Pancreas (tissue), 10 donors: ENCODE results near the gene COL19A1. TPM values are rescaled to one million over a fixed set of nuclear protein-coding genes. Genes with fewer than 3 reads are reported as not detected.

Source experiments
- ATAC-seq, 4 donors: fragments of 200-7000 bp; cut with Tn5 transposase; one replicate each; pipeline versions ENCODE4 v1.8.0 to v1.9.1; 2020; ENCODE audit warnings: mild to moderate bottlenecking in 4 of 4, moderate library complexity in 4 of 4
- DNase-seq, 6 donors: peaks; one replicate each; pipeline ENCODE4 v3.0.0-alpha.2; 2020
- FAIRE-seq: peaks from 2 replicates; lab custom pipeline; 2012; peaks lifted over from hg19 to GRCh38; lab: Jason Lieb, UNC
- H3K27ac ChIP-seq, 4 donors: fragments of 200-600 bp; sonication (generic); 1 replicate in 3 of 4; 2 replicates in 1 of 4; pipeline versions ENCODE4 v1.5.0 to v1.8.0; 2020
- H3K27me3 ChIP-seq, 4 donors: fragments of 200-600 bp; one replicate each; pipeline ENCODE4 v1.8.0; 2021
- H3K36me3 ChIP-seq, 3 donors: fragments of 200-600 bp; sonication (generic) in 1 of 3; one replicate each; pipeline versions ENCODE4 v1.5.0 to v1.8.0; 2020 to 2021
- H3K4me1 ChIP-seq, 3 donors: fragments of 200-600 bp; one replicate each; pipeline ENCODE4 v1.8.0; 2021
- H3K4me3 ChIP-seq, 4 donors: fragments of 200-600 bp; sonication (generic) in 2 of 4; one replicate each; pipeline versions ENCODE4 v1.5.0 to v1.8.0; 2020 to 2021
- H3K9me3 ChIP-seq, 4 donors: fragments of 200-600 bp; one replicate each; pipeline ENCODE4 v1.8.0; 2021
- WGBS, 2 donors: extraction: QIAGEN DNeasy Blood & Tissue Kit; methylation state at CpG; one replicate each; pipeline ENCODE4 v1.1.7; 2013; 5-methylcytosine and 5-hydroxymethylcytosine counted together
- intact Hi-C, 3 donors: fragments of 100-400 bp; cut with DNase I; formaldehyde crosslinking; loops; one replicate each; pipeline versions ENCODE4 v1.11.1 to v1.14.2; 2022
- polyA plus RNA-seq, 2 donors: library from polyadenylated mRNA; stranded (reverse); fragments of 200-250 nt; gene quantifications; one replicate each; pipeline ENCODE4 v1.2.3, GENCODE V29; 2013
- total RNA-seq, 6 donors: library from RNA; stranded (reverse); fragmentation: NEBNext Ultra II Directional in 4 of 6; extraction: Animal tissue kit (Norgen Biotek cat#: 25700) in 4 of 6; gene quantifications; one replicate each; pipeline versions ENCODE4 v1.2.1 to v1.2.4, GENCODE V29; 2021 to 2023
- TF ChIP-seq, protein P1 (sequence below), 4 donors: fragments of 200-600 bp; sonication (generic) in 3 of 4; IDR thresholded peaks; one replicate each; pipeline versions ENCODE4 v1.5.0 to v1.8.0; 2021; ENCODE audit warnings: antibody characterized with exemption in 4 of 4
- donor health status: healthy with polysubstance abuse.
- donor health status: DM: no; HTN: no; CAD: no; lungs with moderate emphysema.
- donor health status: DM: no; HTN: no; CAD: no.
- donor health status: control.
- donor health status: control.
- donor health status: Bipolar disorder and iron deficiency.
- donor health status: DM: yes; HTN: yes; CAD: no.
- donor health status: DM: no; HTN: no; CAD: no.
- donor health status: DM: no; HTN: no; CAD: no.
- donor health status: DM: yes; HTN: yes; CAD: no.

COL19A1 gene
- total and polyA plus RNA-seq, 8 donors, result 0.04 to 0.86 (median 0.37) TPM

DNA sequence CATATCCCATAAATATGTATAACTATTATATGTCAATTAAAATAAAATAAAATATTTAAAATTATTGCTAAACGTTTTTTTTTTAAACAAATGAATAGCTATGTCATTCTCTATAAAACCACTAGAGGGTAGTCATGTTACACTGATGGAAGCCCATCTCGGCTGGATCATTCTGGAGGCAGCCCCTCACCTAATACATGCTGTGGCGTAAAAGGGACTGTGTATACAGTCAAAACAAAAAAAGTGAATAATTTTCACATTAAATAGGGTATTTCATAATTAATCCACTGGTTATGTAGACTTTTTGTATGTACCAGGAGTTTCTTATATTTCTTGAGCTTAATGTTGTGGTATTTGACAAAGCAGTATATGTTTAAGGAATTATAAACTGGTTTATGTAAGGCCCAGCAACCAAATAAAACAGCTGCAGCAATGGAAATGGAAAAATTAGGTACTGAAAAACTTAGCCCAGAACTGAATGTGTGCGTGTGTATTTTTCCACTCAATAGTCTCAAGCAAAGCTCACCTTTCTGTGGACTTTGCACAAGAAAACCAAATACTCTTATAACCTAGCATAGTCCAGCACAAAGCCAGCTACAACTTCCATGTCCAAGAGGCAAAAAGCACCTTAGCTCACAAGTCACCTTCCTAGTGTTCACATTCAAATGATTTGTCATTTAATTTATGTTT is 354.8 kb downstream of the COL19A1 start:
- TF ChIP-seq, protein P1, sequence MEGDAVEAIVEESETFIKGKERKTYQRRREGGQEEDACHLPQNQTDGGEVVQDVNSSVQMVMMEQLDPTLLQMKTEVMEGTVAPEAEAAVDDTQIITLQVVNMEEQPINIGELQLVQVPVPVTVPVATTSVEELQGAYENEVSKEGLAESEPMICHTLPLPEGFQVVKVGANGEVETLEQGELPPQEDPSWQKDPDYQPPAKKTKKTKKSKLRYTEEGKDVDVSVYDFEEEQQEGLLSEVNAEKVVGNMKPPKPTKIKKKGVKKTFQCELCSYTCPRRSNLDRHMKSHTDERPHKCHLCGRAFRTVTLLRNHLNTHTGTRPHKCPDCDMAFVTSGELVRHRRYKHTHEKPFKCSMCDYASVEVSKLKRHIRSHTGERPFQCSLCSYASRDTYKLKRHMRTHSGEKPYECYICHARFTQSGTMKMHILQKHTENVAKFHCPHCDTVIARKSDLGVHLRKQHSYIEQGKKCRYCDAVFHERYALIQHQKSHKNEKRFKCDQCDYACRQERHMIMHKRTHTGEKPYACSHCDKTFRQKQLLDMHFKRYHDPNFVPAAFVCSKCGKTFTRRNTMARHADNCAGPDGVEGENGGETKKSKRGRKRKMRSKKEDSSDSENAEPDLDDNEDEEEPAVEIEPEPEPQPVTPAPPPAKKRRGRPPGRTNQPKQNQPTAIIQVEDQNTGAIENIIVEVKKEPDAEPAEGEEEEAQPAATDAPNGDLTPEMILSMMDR (IDR thresholded peaks at IDR 0.05), result peak; percentile 36 to 76 (median 72)
- Histone ChIP-seq H3K27ac (peak overlapping the region in 1 of 4 donors; percentile 24), H3K4me1 (peaks cover 5 to 8% (median 6%) of the 10 kb centered on the region in 3 donors), H3K27me3 (no peaks in the 10 kb centered on the region), H3K9me3 (no peaks in the 10 kb centered on the region), H3K36me3 (no peaks in the 10 kb centered on the region), H3K4me3 (no peak overlapping the region)
- FAIRE-seq (peak; percentile 96), ATAC-seq (peak; percentile 84 to 95 (median 94)), DNase-seq (peak in 2 of 6 donors; percentile 11 to 29)
- intact Hi-C loops, result no loop called here
- WGBS, 2 donors, result 7 to 9% methylated on average over 4 of the region's 4 CpGs

DNA sequence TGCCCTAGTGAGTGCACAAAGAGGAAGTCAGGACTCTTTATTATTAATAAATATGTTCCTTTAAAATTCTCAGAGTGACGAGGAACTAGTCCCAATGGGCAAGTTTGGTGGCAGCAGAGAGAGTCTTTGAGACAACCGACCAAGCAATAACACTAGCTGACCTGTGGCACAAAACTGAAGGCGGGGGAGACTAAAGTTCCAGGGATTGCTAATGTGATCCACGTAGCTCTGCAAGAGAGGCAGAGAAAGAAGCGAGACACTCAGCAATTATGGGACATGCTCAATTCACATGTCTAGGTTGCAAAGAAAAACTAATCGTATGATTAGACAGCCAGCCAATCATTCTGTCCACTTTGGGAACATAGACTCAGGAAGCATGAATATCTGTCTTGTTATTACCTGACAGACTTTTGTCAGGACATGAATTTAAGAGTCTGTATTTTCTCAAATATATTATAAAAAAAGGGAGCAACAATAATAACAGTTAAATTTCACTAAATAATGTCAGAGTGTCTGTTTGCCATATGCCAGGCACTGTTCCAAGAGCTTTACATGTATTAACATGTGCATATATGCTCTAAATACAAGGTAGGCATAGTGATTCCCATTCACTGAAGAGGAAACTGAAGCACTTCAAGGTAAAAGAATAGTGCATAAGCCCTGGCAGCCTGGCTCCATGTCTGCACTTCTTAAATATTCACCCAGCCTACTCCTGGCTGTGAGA is 355.5 kb downstream of the COL19A1 start:
- FAIRE-seq (no peak), DNase-seq (no peak), ATAC-seq (peak; percentile 39 to 55 (median 52))
- Histone ChIP-seq H3K27me3 (no peaks in the 10 kb centered on the region), H3K36me3 (no peaks in the 10 kb centered on the region), H3K4me3 (no peak overlapping the region), H3K9me3 (no peaks in the 10 kb centered on the region), H3K4me1 (peaks cover 5 to 8% (median 6%) of the 10 kb centered on the region in 3 donors), H3K27ac (peak overlapping the region in 1 of 4 donors; percentile 24)
- intact Hi-C loops, result no loop called here
- WGBS, 2 donors, result 45 to 51% methylated on average over 6 of the region's 6 CpGs
- TF ChIP-seq, protein P1 (IDR thresholded peaks at IDR 0.05), result no peak

DNA sequence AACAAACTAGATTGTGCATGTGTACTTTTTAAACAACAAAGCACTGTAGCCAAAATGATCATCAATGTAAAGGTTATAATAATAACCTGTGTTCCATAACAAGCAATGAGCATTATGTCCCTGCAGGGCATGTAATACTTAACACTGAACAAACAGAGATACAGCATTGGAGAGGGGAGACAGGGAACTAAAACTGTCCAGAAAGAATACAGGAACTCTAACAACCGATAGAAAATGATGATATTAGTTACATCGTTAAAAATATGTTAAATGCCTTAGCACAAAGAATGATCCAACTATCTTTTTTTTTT is 356.0 kb downstream of the COL19A1 start:
- Histone ChIP-seq H3K4me1 (peaks cover 5 to 8% (median 6%) of the 10 kb centered on the region in 3 donors), H3K4me3 (no peak overlapping the region), H3K27me3 (no peaks in the 10 kb centered on the region), H3K27ac (no peak overlapping the region), H3K36me3 (no peaks in the 10 kb centered on the region), H3K9me3 (no peaks in the 10 kb centered on the region)
- FAIRE-seq, result no peak
- WGBS, 2 donors, result 21 to 36% methylated on average over 2 of the region's 2 CpGs
- TF ChIP-seq, protein P1 (IDR thresholded peaks at IDR 0.05), result no peak
- DNase-seq, result no peak
- intact Hi-C loops, result no loop called here
- no peak for ATAC-seq

DNA sequence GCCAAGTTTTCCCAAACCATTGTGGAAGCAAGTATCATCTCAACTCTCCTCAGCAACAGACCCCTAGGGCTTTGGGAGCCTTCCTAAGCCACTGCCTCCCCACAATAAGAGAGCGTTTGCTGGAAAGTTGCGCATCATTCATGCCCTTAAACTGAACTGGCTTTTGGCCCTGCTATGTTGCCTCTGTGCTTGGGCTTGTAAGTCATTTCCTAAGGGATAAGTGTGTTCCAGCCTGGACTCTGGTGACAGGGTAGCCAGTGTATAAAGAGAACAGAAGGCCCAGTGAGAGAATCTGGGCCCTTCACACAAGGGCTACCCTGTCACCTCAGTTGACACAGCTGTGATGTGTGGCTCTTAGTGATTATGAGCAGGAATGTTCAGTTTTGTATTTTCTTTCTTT is 358.7 kb downstream of the COL19A1 start:
- Histone ChIP-seq H3K36me3 (no peaks in the 10 kb centered on the region), H3K4me3 (no peak overlapping the region), H3K27me3 (no peaks in the 10 kb centered on the region), H3K9me3 (no peaks in the 10 kb centered on the region), H3K4me1 (peaks cover 5 to 8% (median 6%) of the 10 kb centered on the region in 3 donors), H3K27ac (no peak overlapping the region)
- DNase-seq (no peak), ATAC-seq (no peak), FAIRE-seq (no peak)
- TF ChIP-seq, protein P1 (IDR thresholded peaks at IDR 0.05), result no peak
- intact Hi-C loops, result no loop called here
- 92 to 100% methylated on average over 2 of the region's 2 CpGs for WGBS, 2 donors

DNA sequence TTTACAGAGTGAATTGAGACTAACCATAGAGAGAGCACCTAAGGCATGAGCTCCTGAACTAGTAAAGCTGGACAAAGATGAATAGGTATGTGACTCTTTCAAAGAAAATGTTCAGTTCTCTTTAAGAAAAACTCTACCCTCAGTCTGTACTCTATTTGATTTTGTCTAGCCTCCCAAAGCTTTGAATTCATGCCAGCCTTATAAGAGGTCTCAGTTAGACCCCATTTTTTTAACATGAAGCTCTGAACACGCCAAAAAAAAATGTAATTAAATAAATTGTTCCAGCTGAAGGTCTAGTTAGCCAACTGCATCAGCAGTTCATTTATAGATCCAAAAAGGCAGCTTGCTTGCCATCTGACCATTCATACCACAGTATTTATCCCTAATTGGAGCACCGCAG is 365.0 kb downstream of the COL19A1 start:
- Histone ChIP-seq H3K9me3 (no peaks in the 10 kb centered on the region), H3K4me3 (no peak overlapping the region), H3K27ac (no peak overlapping the region), H3K4me1 (no peaks in the 10 kb centered on the region), H3K27me3 (no peaks in the 10 kb centered on the region), H3K36me3 (no peaks in the 10 kb centered on the region)
- DNase-seq (no peak), FAIRE-seq (no peak), ATAC-seq (no peak)
- TF ChIP-seq, protein P1 (IDR thresholded peaks at IDR 0.05), result no peak
- WGBS, 2 donors, result 71 to 76% methylated on average over 2 of the region's 2 CpGs
- intact Hi-C loops, result no loop called here
